Keratinocyte (primary cell): Measurements from ENCODE around the gene RPL18.

Experiments used
- EZH2 ChIP-seq: IDR thresholded peaks from one replicate; pipeline ENCODE4 v1.6.1; 2012; ENCODE audit warnings: inconsistent platforms, mild to moderate bottlenecking, low read length, moderate library complexity
- TF ChIP-seq, protein P1 (sequence below), 3 experiments: IDR thresholded peaks in 1 of 3; conservative IDR thresholded peaks in 1 of 3; optimal IDR thresholded peaks in 1 of 3; 2 replicates in 2 of 3; 3 replicates in 1 of 3; pipeline versions ENCODE3 to v1.5.1; 2011; ENCODE audit warnings: low read length in 3 of 3, mild to moderate bottlenecking in 3 of 3, moderate library complexity in 2 of 3, control low read depth in 1 of 3, inconsistent platforms in 1 of 3; ENCODE audit not compliant: insufficient read depth in 2 of 3; ENCODE audit errors: extremely low read depth in 1 of 3

DNA sequence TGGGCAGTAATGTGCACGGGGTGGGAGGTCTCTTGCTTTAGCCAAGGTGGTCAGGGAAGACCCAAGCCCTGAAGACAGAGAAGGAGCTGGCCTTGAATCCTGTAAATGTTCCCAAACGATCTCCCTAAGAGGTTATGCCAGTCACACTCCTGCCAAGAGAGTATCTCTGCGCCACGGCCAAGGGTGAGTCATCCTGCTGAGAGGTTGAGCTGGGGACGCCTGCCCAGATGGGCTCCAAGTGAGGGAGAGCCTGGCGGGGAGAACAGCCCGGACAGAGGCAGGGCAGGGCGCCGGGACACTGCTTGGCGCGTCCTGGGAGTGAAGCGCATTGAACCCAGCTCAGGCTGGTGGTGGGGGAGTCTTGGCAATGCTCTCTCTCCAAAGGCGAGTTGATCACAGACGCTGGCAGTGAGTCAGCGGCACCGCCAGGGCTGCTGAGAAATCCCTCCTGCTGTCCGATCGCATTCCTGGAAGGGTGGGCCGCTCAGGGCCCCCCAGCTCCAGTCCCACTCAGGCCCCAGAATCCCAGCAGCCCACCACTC lies 50.6 kb downstream of the RPL18 start:
- TF ChIP-seq, protein P1, sequence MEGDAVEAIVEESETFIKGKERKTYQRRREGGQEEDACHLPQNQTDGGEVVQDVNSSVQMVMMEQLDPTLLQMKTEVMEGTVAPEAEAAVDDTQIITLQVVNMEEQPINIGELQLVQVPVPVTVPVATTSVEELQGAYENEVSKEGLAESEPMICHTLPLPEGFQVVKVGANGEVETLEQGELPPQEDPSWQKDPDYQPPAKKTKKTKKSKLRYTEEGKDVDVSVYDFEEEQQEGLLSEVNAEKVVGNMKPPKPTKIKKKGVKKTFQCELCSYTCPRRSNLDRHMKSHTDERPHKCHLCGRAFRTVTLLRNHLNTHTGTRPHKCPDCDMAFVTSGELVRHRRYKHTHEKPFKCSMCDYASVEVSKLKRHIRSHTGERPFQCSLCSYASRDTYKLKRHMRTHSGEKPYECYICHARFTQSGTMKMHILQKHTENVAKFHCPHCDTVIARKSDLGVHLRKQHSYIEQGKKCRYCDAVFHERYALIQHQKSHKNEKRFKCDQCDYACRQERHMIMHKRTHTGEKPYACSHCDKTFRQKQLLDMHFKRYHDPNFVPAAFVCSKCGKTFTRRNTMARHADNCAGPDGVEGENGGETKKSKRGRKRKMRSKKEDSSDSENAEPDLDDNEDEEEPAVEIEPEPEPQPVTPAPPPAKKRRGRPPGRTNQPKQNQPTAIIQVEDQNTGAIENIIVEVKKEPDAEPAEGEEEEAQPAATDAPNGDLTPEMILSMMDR (optimal IDR thresholded peaks at IDR 0.05 in 1 of 3, IDR thresholded peaks at IDR 0.05 in 1 of 3, conservative IDR thresholded peaks at IDR 0.05 in 1 of 3; ENCODE audit: extremely low read depth in 1 of 3, insufficient read depth in 2 of 3, low read length in 3 of 3), result no peak
- no peak for TF ChIP-seq EZH2
